Inflammatory macrophage treated with lipopolysaccharide for 4 hours (primary cell): ENCODE measurements around the gene CXCL12.

Experiments
- DNase-seq: peaks from one replicate; pipeline ENCODE4 v3.0.0-alpha.2; 2020

CXCL12 gene

DNA sequence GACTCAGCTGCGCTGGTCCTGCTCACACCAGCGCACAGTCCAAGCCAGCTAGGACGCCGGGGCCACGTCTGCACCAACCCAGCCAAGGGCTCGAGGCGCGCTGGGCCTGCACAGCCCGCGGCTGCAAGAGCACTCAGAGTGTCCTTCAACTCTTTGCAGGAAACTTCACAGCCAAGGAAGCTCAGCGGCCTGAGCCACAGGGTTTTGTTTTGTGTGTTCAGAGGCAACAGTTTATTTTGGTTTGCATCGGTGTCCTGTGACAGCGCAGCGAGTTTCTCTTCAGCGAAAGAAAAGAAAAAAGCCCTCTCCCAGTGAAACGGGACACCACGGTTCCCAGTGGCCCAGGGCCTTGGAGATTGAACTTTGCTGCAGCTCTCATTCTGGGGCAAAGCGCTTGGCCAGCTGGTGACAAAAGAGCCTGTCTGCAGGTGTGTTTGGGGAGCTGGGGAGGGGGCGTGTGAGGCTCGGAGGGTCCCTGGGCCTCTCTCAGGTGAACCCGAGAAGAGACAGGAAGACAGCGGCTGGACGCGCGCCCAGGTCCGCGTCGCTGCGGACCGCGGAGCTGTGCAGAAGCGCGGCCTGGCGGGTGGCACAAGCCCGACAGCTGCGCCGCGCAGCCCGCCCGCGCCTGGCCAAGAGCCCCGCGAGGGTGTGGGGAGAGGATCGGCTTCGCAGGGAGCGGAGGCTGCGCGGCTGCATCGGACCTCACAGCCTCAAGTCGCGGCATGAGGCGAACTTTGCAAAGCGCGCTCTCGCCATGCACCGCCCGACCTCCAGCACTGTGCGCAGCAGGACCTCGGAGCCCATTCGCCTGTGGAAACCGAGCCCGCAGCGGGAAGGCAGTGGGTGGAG is 922 bp downstream of the CXCL12 start:
- DNase-seq, result no peak

DNA sequence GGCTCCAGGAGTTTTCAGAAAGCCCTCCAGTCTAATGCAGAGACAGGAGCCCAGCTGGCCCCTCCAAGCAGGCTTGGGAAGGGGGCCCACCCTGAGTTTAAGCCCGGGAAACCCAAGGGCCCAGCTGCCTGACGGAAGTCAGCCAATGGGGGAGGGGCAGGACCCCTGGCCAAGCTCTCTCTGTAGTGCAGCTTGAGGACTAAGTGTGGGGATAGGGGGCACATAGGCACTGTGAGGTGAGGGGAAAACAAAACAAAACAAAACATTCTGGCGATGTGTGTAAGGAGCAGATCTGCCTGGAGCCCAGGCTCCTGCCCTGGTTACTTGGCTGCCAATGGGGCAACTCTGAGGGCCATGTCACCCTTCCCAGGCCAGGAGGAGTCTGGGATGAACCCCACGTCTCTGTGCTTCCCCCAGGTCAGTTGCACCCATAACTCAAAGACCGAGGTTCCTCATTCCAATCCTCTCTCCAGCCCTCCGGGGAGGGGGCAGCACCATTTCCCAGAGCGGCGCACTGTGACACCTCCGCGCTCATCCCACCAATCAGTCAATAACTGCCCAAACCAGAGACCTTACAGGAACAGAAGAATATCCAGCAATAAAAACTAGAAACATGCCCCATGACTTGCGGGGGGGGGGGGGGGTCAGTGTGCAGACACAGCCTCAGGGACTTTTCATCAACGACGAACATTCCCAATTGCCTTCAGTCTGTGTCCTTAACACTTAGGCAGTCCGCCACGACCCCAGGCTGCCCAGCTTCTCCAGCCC is 1.7 kb downstream of the CXCL12 start:
- no peak for DNase-seq

DNA sequence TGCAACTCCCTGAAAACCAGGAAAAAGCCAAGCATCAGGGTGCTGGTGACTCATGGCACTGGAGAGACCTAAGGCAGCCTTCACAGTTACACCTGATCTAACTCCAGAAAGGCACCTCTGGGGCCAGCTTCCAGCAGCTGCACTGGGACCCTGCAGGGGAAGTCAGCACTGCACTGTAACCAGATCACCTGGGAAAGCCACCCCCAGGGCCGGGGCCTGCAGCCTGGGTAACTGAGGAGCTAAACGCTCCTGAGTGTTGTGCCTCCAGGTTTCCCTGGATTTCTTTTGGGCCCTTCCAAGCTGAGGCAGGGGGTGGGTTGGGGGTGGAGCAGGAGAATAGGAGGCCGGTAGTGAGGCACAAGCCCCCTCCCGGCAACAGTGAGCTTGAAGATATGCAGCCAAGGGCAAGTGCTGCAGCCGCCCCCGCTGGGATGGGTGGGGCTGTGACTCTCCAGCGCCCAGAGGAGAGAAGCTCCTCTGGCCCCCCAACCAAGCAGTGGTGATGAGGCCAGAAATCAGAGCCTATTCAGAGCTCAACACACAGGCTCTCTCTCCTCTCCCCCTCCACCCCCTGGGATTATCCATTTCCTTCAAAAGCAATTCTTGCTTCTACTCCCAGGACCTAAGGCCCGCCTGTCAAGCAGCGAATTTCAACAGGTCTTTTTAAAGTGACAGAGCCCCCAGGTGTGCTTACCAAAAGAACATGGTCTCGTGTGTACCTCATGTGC is 2.6 kb downstream of the CXCL12 start:
- no peak for DNase-seq

DNA sequence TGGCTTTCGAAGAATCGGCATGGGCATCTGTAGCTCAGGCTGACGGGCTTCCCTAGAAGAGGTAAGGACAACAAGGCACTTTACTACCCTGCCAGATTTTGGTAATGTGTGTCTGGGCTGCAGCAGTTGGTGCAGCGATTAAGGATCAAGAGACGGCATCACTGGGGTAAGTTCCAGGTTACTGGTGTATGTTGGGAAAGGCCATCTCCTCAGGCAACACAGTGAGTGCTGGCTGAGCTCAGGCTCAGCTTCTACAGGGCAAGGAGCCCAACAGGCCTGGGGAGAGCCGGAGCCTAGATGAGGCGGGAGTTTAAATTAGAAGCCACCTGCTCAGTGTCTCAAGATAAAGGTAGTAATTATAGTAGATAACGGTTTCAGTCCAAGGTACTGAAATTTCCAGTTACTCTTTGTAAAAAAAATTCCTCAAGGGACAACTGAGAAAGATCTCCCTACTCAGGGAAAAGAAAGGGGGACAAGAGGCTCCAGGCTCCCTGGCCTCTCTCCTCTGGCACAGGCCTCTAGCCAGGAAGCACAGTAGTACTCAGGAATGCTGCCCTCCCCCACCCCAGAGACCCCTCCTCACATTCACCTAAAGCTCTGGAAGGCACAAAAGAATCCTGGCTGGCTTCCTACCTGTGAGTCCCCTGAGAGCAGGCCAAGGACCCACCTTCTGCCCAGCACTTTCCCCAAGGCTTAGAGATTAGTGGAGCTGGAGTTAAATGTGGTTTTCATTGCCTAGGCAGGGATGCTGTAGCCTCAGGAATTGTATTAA is 3.9 kb downstream of the CXCL12 start:
- no peak for DNase-seq

DNA sequence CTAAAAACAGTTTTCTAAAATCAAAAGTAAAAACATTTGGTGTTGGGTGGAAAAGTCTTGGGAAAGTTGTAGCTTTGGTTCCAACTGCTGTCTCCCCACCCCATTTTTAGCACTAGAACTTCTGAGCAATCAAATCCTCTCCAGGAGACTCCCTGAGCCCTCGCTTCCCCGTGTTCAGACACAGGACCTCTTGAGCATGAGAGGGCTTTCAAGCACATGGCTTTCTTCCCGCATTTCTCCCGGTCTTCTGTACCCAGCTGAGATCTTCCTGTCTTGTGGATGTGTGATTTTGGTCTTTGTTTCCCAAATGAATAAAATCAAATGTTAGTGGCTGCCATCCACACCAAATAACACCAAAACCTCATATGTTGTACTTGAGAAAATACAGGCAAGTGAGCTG is 5.0 kb downstream of the CXCL12 start:
- no peak for DNase-seq

DNA sequence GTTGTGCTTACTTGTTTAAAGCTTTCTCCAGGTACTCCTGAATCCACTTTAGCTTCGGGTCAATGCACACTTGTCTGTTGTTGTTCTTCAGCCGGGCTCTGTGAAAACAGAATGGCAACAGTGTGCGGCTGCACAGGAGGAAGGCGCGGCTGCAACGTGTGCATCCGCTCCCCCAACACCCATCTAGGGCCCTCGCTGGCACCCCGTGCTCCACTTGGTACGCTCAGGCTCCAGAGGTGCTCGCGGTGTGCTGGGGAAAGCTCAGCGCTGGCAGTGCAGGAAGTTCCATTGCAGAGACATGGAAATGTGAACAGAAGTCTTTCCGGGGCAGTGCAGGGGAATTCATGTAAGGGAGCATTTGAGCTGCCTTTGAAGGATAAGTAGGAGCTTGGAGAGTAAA is 6.3 kb downstream of the CXCL12 start:
- no peak for DNase-seq

DNA sequence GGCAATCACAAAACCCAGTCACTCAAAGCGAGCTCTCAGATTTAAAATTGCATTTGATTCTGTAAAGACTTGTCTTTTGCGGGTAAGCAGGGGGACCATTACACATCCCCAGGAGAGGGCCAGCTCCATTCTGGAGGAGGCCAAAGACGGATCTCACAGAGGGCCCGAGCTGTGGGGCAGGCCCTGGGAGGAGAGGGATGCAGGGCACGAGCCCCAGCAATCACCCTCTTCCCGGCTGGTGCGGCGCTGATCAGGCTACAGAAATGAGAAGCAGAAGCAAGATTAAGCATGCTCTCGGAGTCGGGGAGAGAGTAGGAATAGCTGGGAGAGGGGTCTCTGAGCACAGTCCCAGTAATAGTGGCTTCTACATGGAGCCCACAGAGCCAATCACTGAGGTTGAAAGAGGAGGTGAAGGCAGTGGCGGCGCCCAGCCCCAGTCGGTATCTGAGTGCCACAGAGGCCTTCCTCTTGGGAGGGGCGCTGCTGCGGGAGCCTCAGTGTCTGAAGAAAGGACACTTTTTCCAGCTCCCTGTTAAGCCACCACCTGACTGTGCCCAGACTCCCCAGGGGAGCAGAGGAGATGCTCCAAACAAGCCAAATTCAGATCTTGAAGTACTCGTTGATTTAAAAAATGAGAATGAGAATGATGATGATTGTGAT is 7.1 kb downstream of the CXCL12 start:
- no peak for DNase-seq

DNA sequence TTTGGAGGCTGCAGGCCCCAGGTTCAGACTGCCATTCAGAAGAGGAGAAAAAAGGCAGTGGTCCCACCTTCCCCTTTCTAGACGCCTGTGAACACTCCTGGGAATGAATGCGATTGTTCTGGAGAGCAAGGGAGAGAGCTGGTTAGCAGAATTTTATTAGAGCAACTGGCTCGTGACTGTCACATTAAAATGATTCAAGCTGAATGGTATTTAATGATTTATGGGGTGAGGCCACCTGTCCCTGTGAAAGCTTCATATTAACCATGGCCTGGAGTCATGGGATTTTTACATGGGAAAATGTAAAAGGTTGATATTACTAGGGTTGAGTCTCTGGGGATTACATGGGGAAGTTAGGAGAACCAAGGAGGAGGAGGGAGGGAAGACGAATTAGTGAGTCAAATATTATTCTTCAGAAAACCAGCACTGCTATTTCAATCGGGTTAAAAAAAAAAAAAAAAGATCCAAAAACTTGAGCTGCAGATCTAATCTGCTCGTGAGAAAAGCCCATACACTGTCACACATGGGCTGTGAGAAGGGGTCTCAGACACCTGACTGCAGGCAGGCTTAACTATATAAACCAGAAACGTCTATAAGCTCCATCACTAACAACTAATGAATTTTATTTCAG is 8.3 kb downstream of the CXCL12 start:
- DNase-seq, result no peak

- DNase-seq, result no peak
These were observed 10.7 kb downstream of the CXCL12 start for GRCh38 chr10:44374155-44374554.

DNA sequence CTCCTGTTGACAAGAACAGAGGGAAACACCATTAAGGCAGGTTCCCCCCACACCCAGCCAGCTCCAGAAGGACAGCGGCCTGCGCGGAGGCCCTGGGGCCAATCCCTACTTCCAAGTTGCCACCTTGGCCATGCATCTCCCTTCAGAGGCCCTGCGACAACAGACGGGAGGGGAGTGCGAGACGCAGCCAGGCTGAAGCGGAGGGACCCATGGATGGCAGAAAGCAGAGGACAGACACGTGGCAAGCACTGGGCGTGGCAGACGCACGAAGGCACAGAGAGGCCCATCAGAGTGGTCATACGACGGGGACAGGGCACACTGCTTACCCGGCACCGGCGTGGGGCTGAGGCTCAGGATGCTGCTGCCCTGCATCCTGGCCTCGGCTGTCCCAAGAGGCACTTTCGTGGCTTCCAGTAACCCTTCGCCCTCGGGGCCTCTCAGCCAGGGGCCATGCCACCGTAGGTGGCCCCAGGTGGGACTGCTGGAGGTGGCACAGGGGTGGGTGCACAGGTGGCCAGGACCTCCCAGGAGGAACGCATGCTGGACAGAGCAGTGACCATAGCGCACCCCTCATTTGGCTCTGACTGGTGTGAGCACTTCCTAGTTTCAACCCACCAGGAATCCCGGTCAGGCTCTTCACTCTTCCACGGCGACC is 11.4 kb downstream of the CXCL12 start:
- no peak for DNase-seq

DNA sequence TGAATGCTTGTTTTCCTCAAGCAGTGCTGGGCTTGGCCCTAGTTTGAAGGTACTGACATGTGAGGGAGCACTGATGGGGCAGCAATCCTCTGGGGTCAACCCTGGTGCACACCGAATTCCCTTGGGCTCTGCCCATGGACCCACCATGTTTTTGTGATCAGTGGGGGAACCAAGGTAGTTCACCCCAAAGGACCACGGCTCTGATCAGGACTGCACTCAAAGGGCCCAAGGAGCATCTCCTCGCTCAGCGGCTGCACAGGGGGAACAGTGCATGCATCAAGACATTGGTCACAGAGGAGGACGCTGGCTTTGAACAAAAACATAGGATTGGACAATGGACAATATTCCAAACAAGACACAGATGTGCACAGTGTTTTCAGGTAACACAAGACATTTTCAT is 12.7 kb downstream of the CXCL12 start:
- no peak for DNase-seq

DNA sequence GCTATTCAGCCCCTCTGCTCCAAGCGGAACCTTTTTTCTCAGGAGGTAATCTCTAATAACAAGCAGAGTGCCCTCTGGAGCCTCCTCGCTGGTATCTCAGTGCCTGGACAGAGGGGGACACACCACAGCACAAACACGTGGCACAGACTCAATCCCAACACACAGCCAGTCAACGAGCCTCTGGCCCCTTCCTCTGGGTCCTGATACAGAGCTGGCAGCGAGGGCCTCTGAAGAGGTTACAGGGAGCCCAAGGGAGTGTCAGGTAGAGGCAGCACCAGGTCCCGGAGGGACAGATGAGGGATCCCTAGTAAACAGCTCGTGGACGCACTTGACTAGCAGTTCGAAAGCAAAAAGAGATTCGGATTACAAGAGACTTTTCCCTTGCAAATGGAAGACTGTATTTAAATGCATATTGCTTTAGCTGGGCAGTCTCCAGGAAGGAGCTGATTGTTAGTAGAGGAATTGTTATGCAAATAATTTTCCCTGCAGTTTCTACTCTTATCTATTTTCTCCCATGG is 14.1 kb downstream of the CXCL12 start:
- DNase-seq, result no peak

DNA sequence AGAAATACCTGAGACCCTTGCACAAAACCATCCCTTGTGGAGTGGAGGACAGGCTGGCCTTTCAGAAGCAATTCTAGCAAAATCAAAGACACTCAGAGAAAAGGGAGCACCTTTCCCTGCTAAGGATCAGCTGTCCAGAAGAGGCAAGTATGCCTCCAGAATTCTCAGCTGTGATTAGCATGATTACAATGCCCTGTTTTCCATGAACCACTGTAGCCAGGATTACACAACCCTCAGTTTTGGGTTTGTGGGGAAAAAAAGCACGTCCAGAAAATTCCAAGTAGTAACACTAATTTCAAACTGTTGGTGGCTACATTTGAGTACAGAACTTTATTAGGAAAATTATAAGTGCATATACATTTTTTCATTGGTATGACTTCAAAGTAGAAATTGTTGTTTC is 15.0 kb downstream of the CXCL12 start:
- no peak for DNase-seq

DNA sequence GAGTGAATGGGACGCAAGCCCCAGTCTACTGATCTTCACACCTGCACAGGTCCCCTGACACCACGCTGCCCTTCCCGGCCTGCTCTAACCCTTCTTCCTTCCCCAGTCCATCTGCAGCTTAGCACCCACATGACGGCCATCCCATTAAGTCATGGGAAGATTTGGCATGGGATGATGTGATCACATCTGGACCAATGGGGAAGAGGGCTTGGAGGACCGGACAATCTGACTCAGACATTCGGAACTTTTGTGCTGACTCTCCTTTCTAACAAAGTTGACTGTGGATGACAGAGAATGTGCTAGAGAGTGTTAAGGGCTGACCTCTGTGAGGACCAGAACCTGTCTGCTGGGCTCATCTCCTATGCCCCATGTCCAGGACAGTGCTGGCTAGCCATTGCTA is 15.6 kb downstream of the CXCL12 start:
- no peak for DNase-seq

DNA sequence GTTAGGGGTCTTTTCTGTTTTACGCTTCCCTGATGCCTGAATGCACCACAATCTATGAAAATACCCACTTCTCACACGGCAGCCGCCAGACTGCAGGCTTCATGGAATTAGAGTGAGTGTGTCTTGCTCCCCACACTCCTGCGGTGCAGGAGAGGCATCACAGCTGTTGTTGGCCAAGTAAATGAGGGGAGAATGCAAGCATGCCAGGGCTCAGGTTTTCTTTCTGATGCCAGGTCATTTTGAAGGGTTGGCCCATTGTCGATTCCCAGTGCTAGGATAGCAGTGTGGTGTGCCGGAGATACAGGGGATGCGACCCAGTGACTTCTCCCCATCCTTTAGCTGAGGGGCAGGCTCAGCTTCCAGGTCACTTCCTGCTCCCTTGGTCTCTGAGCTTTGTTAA is 16.3 kb downstream of the CXCL12 start:
- DNase-seq, result no peak

DNA sequence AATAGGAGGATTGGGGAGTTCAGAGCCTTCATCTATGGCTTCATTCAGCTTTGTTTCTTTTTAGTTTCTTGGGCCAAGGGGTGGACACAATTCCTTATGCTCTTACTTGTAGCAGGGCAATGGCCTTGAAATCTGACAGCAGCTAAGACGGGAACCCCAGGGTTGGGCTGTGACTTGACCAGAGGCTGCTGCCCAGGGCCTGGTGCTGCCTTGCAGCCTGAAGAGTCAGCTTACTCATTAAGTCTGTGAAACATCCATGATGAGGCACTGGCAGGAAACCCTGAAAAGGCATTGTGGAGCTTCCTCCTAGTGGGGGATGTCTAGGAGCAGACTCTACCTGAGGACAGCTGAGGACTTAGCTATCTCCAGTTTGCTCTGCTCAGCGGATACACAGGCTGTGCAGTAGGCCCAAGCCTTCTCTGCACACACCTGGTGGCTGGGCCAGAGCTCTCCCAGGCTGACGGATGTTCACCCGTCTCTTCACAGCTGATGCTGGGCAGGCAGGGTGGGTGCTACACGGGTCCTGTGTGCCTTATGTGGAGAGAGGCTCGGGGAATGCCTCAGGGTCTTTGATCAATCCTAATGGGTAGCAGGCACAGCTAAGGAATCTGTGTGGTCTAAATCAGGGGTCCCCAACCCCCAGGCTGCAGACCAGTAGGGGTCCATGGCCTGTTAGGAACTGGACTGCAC is 17.8 kb downstream of the CXCL12 start:
- DNase-seq, result no peak

DNA sequence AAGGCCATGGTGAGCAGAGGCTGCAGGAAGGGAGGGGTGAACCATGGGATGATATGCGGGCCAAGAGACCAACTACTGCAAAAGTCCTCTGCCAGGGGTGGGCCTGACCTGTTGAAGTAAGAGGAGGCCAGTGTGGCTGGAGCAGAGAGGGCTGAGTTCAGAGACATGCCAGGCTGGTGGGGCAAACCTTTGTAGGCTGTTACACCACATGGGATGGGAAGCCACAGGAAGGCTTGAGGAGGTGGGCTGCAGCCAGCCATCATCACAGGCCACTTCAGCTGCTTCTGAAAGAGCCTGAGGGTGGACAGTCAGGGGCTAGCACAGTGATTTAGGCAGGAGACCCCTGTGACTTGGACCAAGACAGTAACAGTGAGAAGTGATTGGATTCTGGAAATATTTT is 20.3 kb downstream of the CXCL12 start:
- DNase-seq, result no peak

- DNase-seq, result no peak
These were observed 21.2 kb downstream of the CXCL12 start for GRCh38 chr10:44363716-44364115.

- DNase-seq, result no peak
These were observed 21.8 kb downstream of the CXCL12 start for GRCh38 chr10:44362866-44363711.
